IMR-90 (cell line): Measurements from ENCODE around the gene VIPR2. TPM values are rescaled to one million over a fixed set of nuclear protein-coding genes. Genes with fewer than 3 reads are reported as not detected.

Source experiments
- ATAC-seq: fragments of 200-7000 bp; cut with Tn5 transposase; 2 replicates; pipeline ENCODE4 v1.9.1; 2020; ENCODE audit warnings: low read depth, mild to moderate bottlenecking, moderate library complexity
- BruUV-seq: library from RNA; stranded (reverse); fragments of 400-500 nt; replicated peaks from 2 replicates; lab custom pipeline; 2021; lab: Mats Ljungman, UMichigan
- CTCF ChIA-PET: fragments of 300-600 bp; formaldehyde crosslinking; extraction: SDS; loops from one replicate; lab custom pipeline; 2021; ENCODE audit warnings: antibody characterized with exemption; lab: Yijun Ruan, JAX
- POLR2A ChIA-PET: fragments of 300-600 bp; sonication (Branson Sonifier 250); formaldehyde crosslinking; loops from one replicate; lab custom pipeline; 2022; ENCODE audit warnings: antibody characterized with exemption; ENCODE audit not compliant: unreplicated experiment; lab: Charles Lee
- DNase-seq: peaks from one replicate; pipeline ENCODE4 v3.0.0; 2013
- H2AFZ ChIP-seq: replicated peaks from 2 replicates; pipeline ENCODE3; 2013; ENCODE audit warnings: low read length, mild to moderate bottlenecking; ENCODE audit not compliant: poor library complexity
- H2AK5ac ChIP-seq: 2 replicates; pipeline ENCODE4 v1.6.1; 2013; ENCODE audit warnings: low read depth, low read length, inconsistent platforms
- H2AK9ac ChIP-seq: replicated peaks from 2 replicates; pipeline ENCODE3; 2013; ENCODE audit warnings: mild to moderate bottlenecking, low read depth, low read length, moderate library complexity; ENCODE audit not compliant: poor library complexity
- H2BK120ac ChIP-seq: 2 replicates; pipeline ENCODE4 v1.6.1; 2013; ENCODE audit warnings: low read depth, low read length, inconsistent platforms
- H2BK15ac ChIP-seq: 3 replicates; pipeline ENCODE4 v1.6.1; 2013; ENCODE audit warnings: low read depth, low read length, inconsistent platforms
- H2BK20ac ChIP-seq: 2 replicates; pipeline ENCODE4 v1.6.1; 2013; ENCODE audit warnings: low read depth, mild to moderate bottlenecking, inconsistent platforms, low read length, moderate library complexity
- H2BK5ac ChIP-seq: 2 replicates; pipeline ENCODE4 v1.6.1; 2013; ENCODE audit warnings: mild to moderate bottlenecking, low read depth, low read length, inconsistent platforms; ENCODE audit not compliant: poor library complexity, severe bottlenecking
- H3K14ac ChIP-seq: replicated peaks from 2 replicates; pipeline ENCODE4 v1.6.1; 2013; ENCODE audit warnings: low read depth, low read length, inconsistent platforms
- H3K18ac ChIP-seq: 2 replicates; pipeline ENCODE4 v1.6.1; 2013; ENCODE audit warnings: low read depth, low read length, control low read depth
- H3K23ac ChIP-seq: 2 replicates; pipeline ENCODE4 v1.6.1; 2013; ENCODE audit warnings: low read depth, low read length, inconsistent platforms
- H3K27ac ChIP-seq: 2 replicates; pipeline ENCODE4 v1.5.1; 2013; ENCODE audit warnings: mild to moderate bottlenecking, control low read depth, low read length; ENCODE audit not compliant: insufficient read depth
- H3K27me3 ChIP-seq: 2 replicates; pipeline ENCODE4 v1.6.1; 2013; ENCODE audit warnings: low read length; ENCODE audit not compliant: control insufficient read depth, insufficient read depth
- H3K36me3 ChIP-seq: 2 replicates; pipeline ENCODE4 v1.6.1; 2013; ENCODE audit warnings: low read length, mixed read lengths; ENCODE audit not compliant: control insufficient read depth, insufficient read depth
- H3K4ac ChIP-seq: 2 replicates; pipeline ENCODE4 v1.6.1; 2013; ENCODE audit warnings: low read depth, low read length, inconsistent platforms
- H3K4me1 ChIP-seq: 2 replicates; pipeline ENCODE4 v1.6.1; 2013; ENCODE audit warnings: low read length, mixed read lengths; ENCODE audit not compliant: control insufficient read depth, insufficient read depth
- H3K4me2 ChIP-seq: 2 replicates; pipeline ENCODE4 v1.6.1; 2013; ENCODE audit warnings: low read depth, mild to moderate bottlenecking, control low read depth, low read length, moderate library complexity
- H3K4me3 ChIP-seq: 2 replicates; pipeline ENCODE4 v1.5.1; 2013; ENCODE audit warnings: low read depth, mild to moderate bottlenecking, control low read depth, low read length, moderate library complexity; ENCODE audit not compliant: insufficient read depth
- H3K56ac ChIP-seq: 2 replicates; pipeline ENCODE4 v1.6.1; 2013; ENCODE audit warnings: low read length, inconsistent platforms; ENCODE audit not compliant: insufficient read depth; ENCODE audit errors: extremely low read depth
- H3K79me1 ChIP-seq, 2 experiments: 2 replicates each; pipeline ENCODE4 v1.6.1; 2013; ENCODE audit warnings: low read length in 2 of 2, inconsistent platforms in 1 of 2, low read depth in 1 of 2
- H3K9ac ChIP-seq: 2 replicates; pipeline ENCODE4 v1.6.1; 2013; ENCODE audit warnings: low read depth, low read length, control low read depth
- H3K9me1 ChIP-seq: 2 replicates; pipeline ENCODE4 v1.6.1; 2013; ENCODE audit warnings: low read length, inconsistent platforms; ENCODE audit not compliant: insufficient read depth
- H3K9me3 ChIP-seq: 2 replicates; pipeline ENCODE4 v1.6.1; 2013; ENCODE audit warnings: low read length; ENCODE audit not compliant: control insufficient read depth, insufficient read depth
- H4K20me1 ChIP-seq: 2 replicates; pipeline ENCODE4 v1.6.1; 2013; ENCODE audit warnings: low read length, inconsistent platforms; ENCODE audit not compliant: insufficient read depth
- H4K5ac ChIP-seq: 2 replicates; pipeline ENCODE4 v1.6.1; 2013; ENCODE audit warnings: mild to moderate bottlenecking, low read depth, low read length, control low read depth
- H4K8ac ChIP-seq, 2 experiments: 2 replicates each; pipeline ENCODE4 v1.6.1; 2013; ENCODE audit warnings: low read depth in 2 of 2, low read length in 2 of 2, control low read depth in 1 of 2, inconsistent platforms in 1 of 2
- H4K91ac ChIP-seq: 2 replicates; pipeline ENCODE4 v1.6.1; 2013; ENCODE audit warnings: low read depth, low read length, inconsistent platforms; ENCODE audit not compliant: insufficient read depth
- BHLHE40 ChIP-seq: fragments of 150-350 bp; IDR thresholded peaks from 2 replicates; pipeline ENCODE4 v1.6.1; 2016; ENCODE audit warnings: mild to moderate bottlenecking, low read depth, low read length
- CEBPB ChIP-seq: IDR thresholded peaks from 2 replicates; pipeline ENCODE4 v1.6.1; 2012; ENCODE audit warnings: low read depth, low read length, improper control_type of control experiment
- CHD1 ChIP-seq: IDR thresholded peaks from 2 replicates; pipeline ENCODE4 v1.6.1; 2012; ENCODE audit warnings: low read depth, low read length, improper control_type of control experiment
- ELK1 ChIP-seq: fragments of 150-350 bp; IDR thresholded peaks from 2 replicates; pipeline ENCODE4 v1.6.1; 2016; ENCODE audit warnings: low read depth, mild to moderate bottlenecking, low read length, moderate library complexity, borderline replicate concordance
- FOS ChIP-seq: fragments of 150-350 bp; IDR thresholded peaks from 2 replicates; pipeline ENCODE4 v1.6.1; 2016; ENCODE audit warnings: low read depth, low read length
- MAFK ChIP-seq: IDR thresholded peaks from 2 replicates; pipeline ENCODE4 v1.6.1; 2012; ENCODE audit warnings: low read depth, low read length, improper control_type of control experiment
- MAZ ChIP-seq: IDR thresholded peaks from 2 replicates; pipeline ENCODE4 v1.6.1; 2012; ENCODE audit warnings: low read depth, mild to moderate bottlenecking, low read length, improper control_type of control experiment, moderate library complexity, borderline replicate concordance
- MXI1 ChIP-seq: IDR thresholded peaks from 2 replicates; pipeline ENCODE4 v1.6.1; 2012; ENCODE audit warnings: low read depth, mild to moderate bottlenecking, low read length, moderate library complexity, borderline replicate concordance
- NFE2L2 ChIP-seq: fragments of 150-350 bp; IDR thresholded peaks from 2 replicates; pipeline ENCODE4 v1.6.1; 2016; ENCODE audit warnings: low read depth, mild to moderate bottlenecking, low read length
- POLR2A ChIP-seq: IDR thresholded peaks from 2 replicates; pipeline ENCODE4 v1.6.1; 2012; ENCODE audit warnings: mild to moderate bottlenecking, low read depth, low read length
- RAD21 ChIP-seq: IDR thresholded peaks from 2 replicates; pipeline ENCODE4 v1.6.1; 2012; ENCODE audit warnings: low read length, improper control_type of control experiment
- RCOR1 ChIP-seq: IDR thresholded peaks from 2 replicates; pipeline ENCODE4 v1.6.1; 2012; ENCODE audit warnings: mild to moderate bottlenecking, low read length, improper control_type of control experiment; ENCODE audit not compliant: insufficient replicate concordance
- RFX5 ChIP-seq: IDR thresholded peaks from 2 replicates; pipeline ENCODE4 v1.8.0; 2012; ENCODE audit warnings: low read depth, mild to moderate bottlenecking, low read length, moderate library complexity
- SMC3 ChIP-seq: fragments of 150-350 bp; IDR thresholded peaks from 2 replicates; pipeline ENCODE4 v1.6.1; 2016; ENCODE audit warnings: low read depth, mild to moderate bottlenecking, antibody characterized with exemption, low read length, moderate library complexity
- dilution Hi-C: fragments of 300-500 bp; cut with HindIII; formaldehyde crosslinking; loops from one replicate; pipeline ENCODE4 v1.14.3; 2018; ENCODE audit warnings: low sequenced_read_pairs; ENCODE audit not compliant: unreplicated experiment
- in situ Hi-C: fragments of 300-500 bp; cut with MboI; formaldehyde crosslinking; loops from 3 replicates; pipeline ENCODE4 v1.14.3; 2019; ENCODE audit warnings: low sequenced_read_pairs, inconsistent platforms, mixed read lengths
- intact Hi-C: fragments of 100-400 bp; cut with micrococcal nuclease; formaldehyde crosslinking; loops from 2 replicates; pipeline ENCODE4 v1.10.0; 2022
- polyA plus RNA-seq, 3 experiments: library from polyadenylated mRNA; depleted of rRNA; stranded (reverse); fragments of >200 nt; gene quantifications; 2 replicates each; pipeline ENCODE4 v1.2.3, GENCODE V29; 2012; ENCODE audit warnings: low replicate concordance in 1 of 3
- total RNA-seq: library from RNA; depleted of rRNA; stranded (reverse); fragments of >200 nt; gene quantifications from 2 replicates; pipeline ENCODE4 v1.2.3, GENCODE V29; 2012
- TF ChIP-seq, protein P1 (sequence below): conservative IDR thresholded peaks from 2 replicates; pipeline ENCODE4 v1.5.1; 2012; ENCODE audit warnings: mild to moderate bottlenecking, low read depth, low read length, improper control_type of control experiment
- TF ChIP-seq, protein P2 (sequence below): fragments of 150-350 bp; IDR thresholded peaks from 2 replicates; pipeline ENCODE4 v1.6.1; 2017; ENCODE audit warnings: mild to moderate bottlenecking, antibody characterized with exemption, low read length, low read depth

VIPR2 gene
- total and polyA plus RNA-seq, 2 of the 4 experiments (the other 2 are of a cell fraction), result not detected

DNA sequence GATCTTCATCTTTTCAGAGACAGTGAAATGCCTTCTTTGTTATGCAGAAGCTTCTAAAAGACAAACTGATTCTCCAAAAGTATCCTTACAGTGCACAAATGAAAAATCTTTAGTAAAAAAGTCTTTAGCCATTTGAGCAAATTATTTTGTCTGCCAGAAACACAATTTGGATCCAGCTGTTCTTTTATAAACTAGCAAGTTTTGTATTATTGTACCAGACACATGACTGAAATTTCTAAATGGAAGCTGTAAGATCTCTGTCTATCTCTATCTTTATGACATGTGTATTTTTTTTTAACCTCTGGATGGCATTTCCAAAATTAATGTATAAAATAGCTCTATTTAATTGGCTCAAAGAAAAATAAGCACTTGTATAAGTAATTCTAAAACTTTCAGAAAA, 68.3 kb downstream of the VIPR2 start:
- Histone ChIP-seq H3K56ac (no peak overlapping the region), H3K9me3 (peaks cover 8% of the 10 kb centered on the region), H3K4me1 (no peaks in the 10 kb centered on the region), H2BK5ac (no peak overlapping the region), H2AK5ac (no peak overlapping the region), H3K9ac (no peak overlapping the region), H2AFZ (no peak overlapping the region), H3K9me1 (no peaks in the 10 kb centered on the region), H2BK20ac (no peak overlapping the region), H3K79me1 (no peaks in the 10 kb centered on the region), H4K8ac (no peak overlapping the region), H4K20me1 (no peaks in the 10 kb centered on the region), H3K36me3 (no peaks in the 10 kb centered on the region), H3K27ac (no peak overlapping the region), H3K27me3 (no peaks in the 10 kb centered on the region), H4K91ac (no peak overlapping the region), H3K4me3 (no peak overlapping the region), H2BK15ac (no peak overlapping the region), H3K4ac (no peak overlapping the region), H3K14ac (no peak overlapping the region), H3K4me2 (no peak overlapping the region), H3K23ac (no peak overlapping the region), H3K18ac (no peak overlapping the region), H4K5ac (no peak overlapping the region), H2BK120ac (no peak overlapping the region), H2AK9ac (no peak overlapping the region)
- intact Hi-C loops (no loop called here), in situ Hi-C loops (no loop called here), dilution Hi-C loops (no loop called here)
- BruUV-seq, result no TSS peak
- POLR2A ChIA-PET, result no interaction called here
- DNase-seq (no peak), ATAC-seq (no peak)
- CTCF ChIA-PET, result no interaction called here
- TF ChIP-seq MXI1 (no peak), MAFK (no peak), FOS (no peak), CEBPB (no peak), NFE2L2 (no peak), ELK1 (no peak), BHLHE40 (no peak), CHD1 (no peak), SMC3 (no peak), POLR2A (no peak), MAZ (no peak), RFX5 (no peak), RCOR1 (no peak), RAD21 (no peak)
- TF ChIP-seq, protein P1, sequence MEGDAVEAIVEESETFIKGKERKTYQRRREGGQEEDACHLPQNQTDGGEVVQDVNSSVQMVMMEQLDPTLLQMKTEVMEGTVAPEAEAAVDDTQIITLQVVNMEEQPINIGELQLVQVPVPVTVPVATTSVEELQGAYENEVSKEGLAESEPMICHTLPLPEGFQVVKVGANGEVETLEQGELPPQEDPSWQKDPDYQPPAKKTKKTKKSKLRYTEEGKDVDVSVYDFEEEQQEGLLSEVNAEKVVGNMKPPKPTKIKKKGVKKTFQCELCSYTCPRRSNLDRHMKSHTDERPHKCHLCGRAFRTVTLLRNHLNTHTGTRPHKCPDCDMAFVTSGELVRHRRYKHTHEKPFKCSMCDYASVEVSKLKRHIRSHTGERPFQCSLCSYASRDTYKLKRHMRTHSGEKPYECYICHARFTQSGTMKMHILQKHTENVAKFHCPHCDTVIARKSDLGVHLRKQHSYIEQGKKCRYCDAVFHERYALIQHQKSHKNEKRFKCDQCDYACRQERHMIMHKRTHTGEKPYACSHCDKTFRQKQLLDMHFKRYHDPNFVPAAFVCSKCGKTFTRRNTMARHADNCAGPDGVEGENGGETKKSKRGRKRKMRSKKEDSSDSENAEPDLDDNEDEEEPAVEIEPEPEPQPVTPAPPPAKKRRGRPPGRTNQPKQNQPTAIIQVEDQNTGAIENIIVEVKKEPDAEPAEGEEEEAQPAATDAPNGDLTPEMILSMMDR, result no peak
- TF ChIP-seq, protein P2, sequence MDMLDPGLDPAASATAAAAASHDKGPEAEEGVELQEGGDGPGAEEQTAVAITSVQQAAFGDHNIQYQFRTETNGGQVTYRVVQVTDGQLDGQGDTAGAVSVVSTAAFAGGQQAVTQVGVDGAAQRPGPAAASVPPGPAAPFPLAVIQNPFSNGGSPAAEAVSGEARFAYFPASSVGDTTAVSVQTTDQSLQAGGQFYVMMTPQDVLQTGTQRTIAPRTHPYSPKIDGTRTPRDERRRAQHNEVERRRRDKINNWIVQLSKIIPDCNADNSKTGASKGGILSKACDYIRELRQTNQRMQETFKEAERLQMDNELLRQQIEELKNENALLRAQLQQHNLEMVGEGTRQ, result no peak
